HCT116 (cell line): ENCODE measurements around the gene SRCAP.

Experiments used
- CEBPB ChIP-seq: IDR thresholded peaks from 2 replicates; pipeline ENCODE4 v1.6.1; 2012; ENCODE audit warnings: low read depth
- EGR1 ChIP-seq: IDR thresholded peaks from 2 replicates; pipeline ENCODE4 v1.6.1; 2012; ENCODE audit warnings: low read depth
- EZH2 ChIP-seq: fragments of 200-600 bp; sonication (generic); IDR thresholded peaks from 2 replicates; pipeline ENCODE4 v1.6.1; 2017; ENCODE audit warnings: antibody characterized with exemption, mixed run types
- EZH2phosphoT487 ChIP-seq: fragments of 200-600 bp; IDR thresholded peaks from 2 replicates; pipeline ENCODE4 v1.6.1; 2018; ENCODE audit warnings: antibody characterized with exemption, borderline replicate concordance
- POLR2A ChIP-seq: IDR thresholded peaks from 2 replicates; pipeline ENCODE4 v1.7.0; 2011; ENCODE audit warnings: borderline replicate concordance; ENCODE audit not compliant: insufficient read depth, insufficient read length; ENCODE audit errors: extremely low read depth
- RAD21 ChIP-seq: IDR thresholded peaks from 2 replicates; pipeline ENCODE4 v1.6.1; 2012; ENCODE audit warnings: low read depth, mild to moderate bottlenecking
- SIN3A ChIP-seq: IDR thresholded peaks from 2 replicates; pipeline ENCODE4 v1.6.1; 2012; ENCODE audit warnings: low read depth
- SP1 ChIP-seq: IDR thresholded peaks from 2 replicates; pipeline ENCODE4 v1.6.1; 2012; ENCODE audit warnings: low read depth
- SRF ChIP-seq: IDR thresholded peaks from 2 replicates; pipeline ENCODE4 v1.6.1; 2012; ENCODE audit warnings: low read depth
- YY1 ChIP-seq: IDR thresholded peaks from 2 replicates; pipeline ENCODE4 v1.6.1; 2011; ENCODE audit warnings: low read length, low read depth, moderate library complexity, mild to moderate bottlenecking; ENCODE audit not compliant: insufficient replicate concordance; ENCODE audit errors: extremely low read depth
- TF ChIP-seq, protein P1 (sequence below), 3 experiments: fragments of 200-600 bp in 1 of 3; sonication (generic) in 1 of 3; IDR thresholded peaks in 2 of 3; conservative IDR thresholded peaks in 1 of 3; 2 replicates each; pipeline ENCODE4 v1.5.1; 2012 to 2017; ENCODE audit warnings: low read depth in 2 of 3, low read length in 2 of 3, antibody characterized with exemption in 1 of 3, borderline replicate concordance in 1 of 3, control low read depth in 1 of 3, mild to moderate bottlenecking in 1 of 3, mixed read lengths in 1 of 3, mixed run types in 1 of 3, moderate library complexity in 1 of 3; ENCODE audit not compliant: insufficient read depth in 1 of 3
- TF ChIP-seq, protein P2 (sequence below): IDR thresholded peaks from 2 replicates; pipeline ENCODE4 v1.6.1; 2012
- TF ChIP-seq, protein P3 (sequence below): IDR thresholded peaks from 2 replicates; pipeline ENCODE4 v1.6.1; 2012; ENCODE audit warnings: low read depth
- TF ChIP-seq, protein P4 (sequence below): IDR thresholded peaks from 2 replicates; pipeline ENCODE4 v1.6.1; 2012

DNA sequence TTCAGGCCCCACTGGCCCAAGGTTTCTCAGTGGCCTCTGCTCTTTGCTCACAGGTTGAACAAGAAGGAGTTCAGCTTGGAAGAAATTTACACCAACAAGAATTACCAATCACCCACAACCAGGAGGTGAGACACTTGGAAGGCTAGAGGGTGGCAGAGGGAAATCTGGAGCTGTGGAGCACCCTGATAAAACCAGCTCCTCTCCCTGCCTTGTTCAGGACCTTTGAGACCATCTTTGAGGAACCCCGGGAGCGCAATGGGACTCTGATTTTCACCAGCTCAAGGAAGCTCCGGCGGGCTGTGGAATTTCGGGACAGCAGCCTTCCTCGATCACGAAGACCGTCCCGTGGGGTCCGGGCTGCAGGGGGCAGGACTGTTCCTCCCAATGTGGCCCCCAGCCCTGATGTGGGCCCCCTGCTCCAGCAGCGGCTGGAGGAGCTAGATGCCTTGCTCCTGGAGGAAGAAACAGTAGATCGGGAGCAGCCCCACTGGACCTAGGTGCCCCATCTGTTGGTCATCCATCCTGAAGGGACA lies 43.1 kb upstream of the SRCAP start:
- TF ChIP-seq POLR2A = no peak
- TF ChIP-seq, protein P1, sequence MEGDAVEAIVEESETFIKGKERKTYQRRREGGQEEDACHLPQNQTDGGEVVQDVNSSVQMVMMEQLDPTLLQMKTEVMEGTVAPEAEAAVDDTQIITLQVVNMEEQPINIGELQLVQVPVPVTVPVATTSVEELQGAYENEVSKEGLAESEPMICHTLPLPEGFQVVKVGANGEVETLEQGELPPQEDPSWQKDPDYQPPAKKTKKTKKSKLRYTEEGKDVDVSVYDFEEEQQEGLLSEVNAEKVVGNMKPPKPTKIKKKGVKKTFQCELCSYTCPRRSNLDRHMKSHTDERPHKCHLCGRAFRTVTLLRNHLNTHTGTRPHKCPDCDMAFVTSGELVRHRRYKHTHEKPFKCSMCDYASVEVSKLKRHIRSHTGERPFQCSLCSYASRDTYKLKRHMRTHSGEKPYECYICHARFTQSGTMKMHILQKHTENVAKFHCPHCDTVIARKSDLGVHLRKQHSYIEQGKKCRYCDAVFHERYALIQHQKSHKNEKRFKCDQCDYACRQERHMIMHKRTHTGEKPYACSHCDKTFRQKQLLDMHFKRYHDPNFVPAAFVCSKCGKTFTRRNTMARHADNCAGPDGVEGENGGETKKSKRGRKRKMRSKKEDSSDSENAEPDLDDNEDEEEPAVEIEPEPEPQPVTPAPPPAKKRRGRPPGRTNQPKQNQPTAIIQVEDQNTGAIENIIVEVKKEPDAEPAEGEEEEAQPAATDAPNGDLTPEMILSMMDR (IDR thresholded peaks at IDR 0.05 in 2 of 3, conservative IDR thresholded peaks at IDR 0.05 in 1 of 3; ENCODE audit: borderline replicate concordance in 1 of 3, insufficient read depth in 1 of 3, low read depth in 2 of 3, low read length in 2 of 3) = no peak
- TF ChIP-seq, protein P2, sequence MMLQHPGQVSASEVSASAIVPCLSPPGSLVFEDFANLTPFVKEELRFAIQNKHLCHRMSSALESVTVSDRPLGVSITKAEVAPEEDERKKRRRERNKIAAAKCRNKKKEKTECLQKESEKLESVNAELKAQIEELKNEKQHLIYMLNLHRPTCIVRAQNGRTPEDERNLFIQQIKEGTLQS = no peak
- TF ChIP-seq, protein P3, sequence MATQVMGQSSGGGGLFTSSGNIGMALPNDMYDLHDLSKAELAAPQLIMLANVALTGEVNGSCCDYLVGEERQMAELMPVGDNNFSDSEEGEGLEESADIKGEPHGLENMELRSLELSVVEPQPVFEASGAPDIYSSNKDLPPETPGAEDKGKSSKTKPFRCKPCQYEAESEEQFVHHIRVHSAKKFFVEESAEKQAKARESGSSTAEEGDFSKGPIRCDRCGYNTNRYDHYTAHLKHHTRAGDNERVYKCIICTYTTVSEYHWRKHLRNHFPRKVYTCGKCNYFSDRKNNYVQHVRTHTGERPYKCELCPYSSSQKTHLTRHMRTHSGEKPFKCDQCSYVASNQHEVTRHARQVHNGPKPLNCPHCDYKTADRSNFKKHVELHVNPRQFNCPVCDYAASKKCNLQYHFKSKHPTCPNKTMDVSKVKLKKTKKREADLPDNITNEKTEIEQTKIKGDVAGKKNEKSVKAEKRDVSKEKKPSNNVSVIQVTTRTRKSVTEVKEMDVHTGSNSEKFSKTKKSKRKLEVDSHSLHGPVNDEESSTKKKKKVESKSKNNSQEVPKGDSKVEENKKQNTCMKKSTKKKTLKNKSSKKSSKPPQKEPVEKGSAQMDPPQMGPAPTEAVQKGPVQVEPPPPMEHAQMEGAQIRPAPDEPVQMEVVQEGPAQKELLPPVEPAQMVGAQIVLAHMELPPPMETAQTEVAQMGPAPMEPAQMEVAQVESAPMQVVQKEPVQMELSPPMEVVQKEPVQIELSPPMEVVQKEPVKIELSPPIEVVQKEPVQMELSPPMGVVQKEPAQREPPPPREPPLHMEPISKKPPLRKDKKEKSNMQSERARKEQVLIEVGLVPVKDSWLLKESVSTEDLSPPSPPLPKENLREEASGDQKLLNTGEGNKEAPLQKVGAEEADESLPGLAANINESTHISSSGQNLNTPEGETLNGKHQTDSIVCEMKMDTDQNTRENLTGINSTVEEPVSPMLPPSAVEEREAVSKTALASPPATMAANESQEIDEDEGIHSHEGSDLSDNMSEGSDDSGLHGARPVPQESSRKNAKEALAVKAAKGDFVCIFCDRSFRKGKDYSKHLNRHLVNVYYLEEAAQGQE = no peak
- TF ChIP-seq, protein P4, sequence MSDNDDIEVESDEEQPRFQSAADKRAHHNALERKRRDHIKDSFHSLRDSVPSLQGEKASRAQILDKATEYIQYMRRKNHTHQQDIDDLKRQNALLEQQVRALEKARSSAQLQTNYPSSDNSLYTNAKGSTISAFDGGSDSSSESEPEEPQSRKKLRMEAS = no peak
- TF ChIP-seq SIN3A = no peak
- TF ChIP-seq SP1 = no peak
- no peak for TF ChIP-seq YY1
- no peak for TF ChIP-seq EZH2phosphoT487
- TF ChIP-seq EZH2 = no peak
- no peak for TF ChIP-seq CEBPB
- TF ChIP-seq SRF = no peak
- TF ChIP-seq RAD21 = no peak
- no peak for TF ChIP-seq EGR1
